Astrocyte (in vitro differentiated cells and primary cell): ENCODE results near the gene RBBP7.

ENCODE experiments used
- EZH2 ChIP-seq: IDR thresholded peaks from 2 replicates; pipeline ENCODE4 v1.6.1; 2012; ENCODE audit warnings: mild to moderate bottlenecking, low read length, inconsistent platforms; ENCODE audit not compliant: insufficient read depth
- TF ChIP-seq, protein P1 (sequence below): IDR thresholded peaks from 2 replicates; pipeline ENCODE4 v1.5.1; 2011; ENCODE audit warnings: low read depth, mild to moderate bottlenecking, inconsistent platforms, low read length, moderate library complexity; ENCODE audit not compliant: insufficient read depth

DNA sequence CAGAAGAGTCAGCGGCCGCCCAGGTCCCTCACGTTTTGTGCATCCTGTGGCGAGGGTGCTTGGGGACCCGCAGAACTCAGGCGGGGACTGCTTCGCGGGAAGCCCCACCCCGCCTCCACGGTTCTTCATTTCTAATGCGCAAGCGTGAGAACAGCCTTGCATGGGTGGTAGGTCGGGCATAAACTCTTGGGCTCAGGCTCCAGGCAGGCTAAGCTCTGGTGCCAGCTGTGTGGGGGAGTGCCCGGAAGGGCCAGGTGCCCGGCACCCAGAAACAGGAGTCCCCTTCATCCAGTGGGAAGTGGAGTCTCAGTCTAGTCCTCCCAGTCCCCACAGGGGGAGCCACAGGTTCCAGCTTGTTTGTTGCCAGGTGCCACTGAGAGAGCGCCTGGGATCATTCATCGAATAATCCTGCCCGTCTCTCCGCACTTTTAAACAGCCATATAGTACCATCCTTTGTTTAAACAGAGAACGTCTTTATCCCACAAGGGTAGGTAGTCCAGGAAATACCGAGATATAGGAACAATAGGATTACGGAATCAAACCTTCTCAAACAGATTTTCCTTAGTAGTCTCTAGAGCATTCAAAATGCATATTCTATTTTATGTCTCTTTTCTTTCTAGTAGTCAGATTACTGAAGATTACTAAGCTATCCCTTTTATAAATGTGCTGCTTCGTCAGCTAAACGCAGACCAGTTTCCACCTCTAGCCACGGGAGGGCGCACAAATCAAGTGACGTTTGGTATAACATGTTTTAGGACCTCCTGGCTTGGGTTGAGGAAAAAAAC lies 12.7 kb upstream of the RBBP7 start:
- TF ChIP-seq, protein P1, sequence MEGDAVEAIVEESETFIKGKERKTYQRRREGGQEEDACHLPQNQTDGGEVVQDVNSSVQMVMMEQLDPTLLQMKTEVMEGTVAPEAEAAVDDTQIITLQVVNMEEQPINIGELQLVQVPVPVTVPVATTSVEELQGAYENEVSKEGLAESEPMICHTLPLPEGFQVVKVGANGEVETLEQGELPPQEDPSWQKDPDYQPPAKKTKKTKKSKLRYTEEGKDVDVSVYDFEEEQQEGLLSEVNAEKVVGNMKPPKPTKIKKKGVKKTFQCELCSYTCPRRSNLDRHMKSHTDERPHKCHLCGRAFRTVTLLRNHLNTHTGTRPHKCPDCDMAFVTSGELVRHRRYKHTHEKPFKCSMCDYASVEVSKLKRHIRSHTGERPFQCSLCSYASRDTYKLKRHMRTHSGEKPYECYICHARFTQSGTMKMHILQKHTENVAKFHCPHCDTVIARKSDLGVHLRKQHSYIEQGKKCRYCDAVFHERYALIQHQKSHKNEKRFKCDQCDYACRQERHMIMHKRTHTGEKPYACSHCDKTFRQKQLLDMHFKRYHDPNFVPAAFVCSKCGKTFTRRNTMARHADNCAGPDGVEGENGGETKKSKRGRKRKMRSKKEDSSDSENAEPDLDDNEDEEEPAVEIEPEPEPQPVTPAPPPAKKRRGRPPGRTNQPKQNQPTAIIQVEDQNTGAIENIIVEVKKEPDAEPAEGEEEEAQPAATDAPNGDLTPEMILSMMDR, result peak; percentile 75
- no peak for TF ChIP-seq EZH2
